ENCODE data around the gene RAPGEF6. TPM values are rescaled to one million over a fixed set of nuclear protein-coding genes. Genes with fewer than 3 reads are reported as not detected.

RAPGEF6 gene
- total RNA-seq, 2 donors from 2014 or later, result 8.6 to 13.0 TPM

GRCh38 chr5:131433109-131433508, 201.9 kb downstream of the RAPGEF6 start:
- no peaks in the 10 kb centered on the region for H3K9me3 ChIP-seq
- H3K4me3 ChIP-seq, result no peak overlapping the region
- TF ChIP-seq CTCF (IDR thresholded peaks at IDR 0.05) (no peak), POLR2A (IDR thresholded peaks at IDR 0.05) (no peak)
- intact Hi-C loops (cut with DNase I), result no loop called here
- ATAC-seq, result no peak
- no peaks in the 10 kb centered on the region for H3K4me1 ChIP-seq
- no peaks in the 10 kb centered on the region for H3K36me3 ChIP-seq (replicated peaks in 1 of 2; ENCODE audit: insufficient read depth in 1 of 2, low read depth in 2 of 2)
- H3K27me3 ChIP-seq, result no peaks in the 10 kb centered on the region
- WGBS, 2 donors, result 82 to 100% methylated on average over 1 of the region's 1 CpG
- H3K27ac ChIP-seq, result no peak overlapping the region
- no peak for DNase-seq

- WGBS, 2 donors, result 85 to 89% methylated on average over 2 of the region's 2 CpGs
- Histone ChIP-seq H3K27ac (no peak overlapping the region), H3K4me1 (no peaks in the 10 kb centered on the region), H3K27me3 (no peaks in the 10 kb centered on the region), H3K36me3 (replicated peaks in 1 of 2; ENCODE audit: insufficient read depth in 1 of 2, low read depth in 2 of 2) (no peaks in the 10 kb centered on the region), H3K4me3 (no peak overlapping the region), H3K9me3 (no peaks in the 10 kb centered on the region)
- intact Hi-C loops (cut with DNase I), result no loop called here
- DNase-seq (no peak), ATAC-seq (no peak)
- TF ChIP-seq CTCF (IDR thresholded peaks at IDR 0.05), result no peak
- no peak for TF ChIP-seq POLR2A (IDR thresholded peaks at IDR 0.05)
These were observed 203.2 kb downstream of the RAPGEF6 start for GRCh38 chr5:131431794-131432193.

GRCh38 chr5:131430794-131431193, 204.2 kb downstream of the RAPGEF6 start:
- no peak overlapping the region for H3K4me3 ChIP-seq
- no peaks in the 10 kb centered on the region for H3K4me1 ChIP-seq
- TF ChIP-seq POLR2A (IDR thresholded peaks at IDR 0.05), result no peak
- no peak for TF ChIP-seq CTCF (IDR thresholded peaks at IDR 0.05)
- DNase-seq (no peak), ATAC-seq (no peak)
- no peak overlapping the region for H3K27ac ChIP-seq
- no peaks in the 10 kb centered on the region for H3K36me3 ChIP-seq (replicated peaks in 1 of 2; ENCODE audit: insufficient read depth in 1 of 2, low read depth in 2 of 2)
- intact Hi-C loops (cut with DNase I), result no loop called here
- H3K9me3 ChIP-seq, result no peaks in the 10 kb centered on the region
- H3K27me3 ChIP-seq, result no peaks in the 10 kb centered on the region
- 63 to 67% methylated on average over 1 of the region's 1 CpG for WGBS, 2 donors

DNA sequence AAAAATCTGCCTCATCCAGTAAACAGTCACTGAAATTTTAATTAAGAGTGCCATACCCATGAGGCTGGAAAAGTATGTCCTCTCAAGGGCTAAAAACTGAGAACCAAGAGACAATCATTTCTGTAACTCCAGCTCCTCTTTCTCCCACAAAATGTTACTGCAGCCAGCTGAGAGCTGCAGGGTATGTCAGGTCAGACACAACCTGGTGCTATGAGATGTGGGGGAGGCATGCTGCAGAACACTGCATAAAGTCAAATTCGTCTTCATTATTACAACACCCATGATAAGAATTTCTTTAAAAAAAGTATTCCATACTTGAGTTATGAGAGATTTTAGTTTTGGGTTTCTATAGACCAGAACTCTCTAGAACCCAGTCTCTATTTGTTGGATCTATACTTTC, 209.0 kb downstream of the RAPGEF6 start:
- intact Hi-C loops (cut with DNase I), result no loop called here
- Histone ChIP-seq H3K4me1 (no peaks in the 10 kb centered on the region), H3K4me3 (no peak overlapping the region), H3K9me3 (no peaks in the 10 kb centered on the region), H3K27ac (no peak overlapping the region), H3K27me3 (no peaks in the 10 kb centered on the region), H3K36me3 (replicated peaks in 1 of 2; ENCODE audit: insufficient read depth in 1 of 2, low read depth in 2 of 2) (no peaks in the 10 kb centered on the region)
- TF ChIP-seq CTCF (IDR thresholded peaks at IDR 0.05) (no peak), POLR2A (IDR thresholded peaks at IDR 0.05) (no peak)
- 67 to 95% methylated on average over 1 of the region's 1 CpG for WGBS, 2 donors
- ATAC-seq (no peak), DNase-seq (no peak)

- WGBS, 2 donors, result 87 to 95% methylated on average over 2 of the region's 2 CpGs
- DNase-seq, result no peak
- intact Hi-C loops (cut with DNase I), result no loop called here
These were observed 212.0 kb downstream of the RAPGEF6 start for GRCh38 chr5:131423056-131423455.

More at GRCh38 chr5:131423056-131423455, 212.0 kb downstream of the RAPGEF6 start:
- no peaks in the 10 kb centered on the region for H3K4me1 ChIP-seq
- no peaks in the 10 kb centered on the region for H3K9me3 ChIP-seq
- H3K36me3 ChIP-seq (replicated peaks in 1 of 2; ENCODE audit: insufficient read depth in 1 of 2, low read depth in 2 of 2), result no peaks in the 10 kb centered on the region
- no peak overlapping the region for H3K27ac ChIP-seq
- no peaks in the 10 kb centered on the region for H3K27me3 ChIP-seq
- TF ChIP-seq CTCF (IDR thresholded peaks at IDR 0.05) (peak in 2 of 7 experiments; percentile 19 to 32), POLR2A (IDR thresholded peaks at IDR 0.05) (no peak)
- no peak overlapping the region for H3K4me3 ChIP-seq
- ATAC-seq, result no peak

Measured in body of pancreas (tissue), 4 donors.